GM18499 (cell line): Measurements from ENCODE around the gene FRY.
A peak's percentile ranks its signal among the peaks of the same experiment; 100 is the strongest.

Experiments used
- ATAC-seq: cut with Tn5 transposase; IDR thresholded peaks from one replicate; pipeline ENCODE4 v1.9.1; 2021; ENCODE audit warnings: moderate number of reproducible peaks; ENCODE audit not compliant: insufficient read depth, unreplicated experiment

FRY gene

DNA sequence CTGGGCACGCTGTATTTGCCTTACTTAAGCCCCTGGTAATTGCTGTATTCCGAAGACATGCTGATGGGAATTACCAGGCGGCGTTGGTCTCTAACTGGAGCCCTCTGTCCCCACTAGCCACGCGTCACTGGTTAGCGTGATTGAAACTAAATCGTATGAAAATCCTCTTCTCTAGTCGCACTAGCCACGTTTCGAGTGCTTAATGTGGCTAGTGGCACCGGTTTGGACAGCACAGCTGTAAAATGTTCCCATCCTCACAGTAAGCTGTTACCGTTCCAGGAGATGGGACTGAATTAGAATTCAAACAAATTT, 284.4 kb downstream of the FRY start:
- peak; percentile 30 for ATAC-seq

DNA sequence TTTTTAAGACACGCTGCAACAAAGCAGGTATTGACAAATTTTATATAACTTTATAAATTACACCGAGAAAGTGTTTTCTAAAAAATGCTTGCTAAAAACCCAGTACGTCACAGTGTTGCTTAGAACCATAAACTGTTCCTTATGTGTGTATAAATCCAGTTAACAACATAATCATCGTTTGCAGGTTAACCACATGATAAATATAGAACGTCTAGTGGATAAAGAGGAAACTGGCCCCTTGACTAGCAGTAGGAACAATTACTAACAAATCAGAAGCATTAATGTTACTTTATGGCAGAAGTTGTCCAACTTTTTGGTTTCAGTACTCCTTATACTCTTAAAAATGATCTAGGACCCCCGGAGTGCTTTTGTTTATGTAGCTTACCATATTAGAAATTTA, 284.9 kb downstream of the FRY start:
- no peak for ATAC-seq

DNA sequence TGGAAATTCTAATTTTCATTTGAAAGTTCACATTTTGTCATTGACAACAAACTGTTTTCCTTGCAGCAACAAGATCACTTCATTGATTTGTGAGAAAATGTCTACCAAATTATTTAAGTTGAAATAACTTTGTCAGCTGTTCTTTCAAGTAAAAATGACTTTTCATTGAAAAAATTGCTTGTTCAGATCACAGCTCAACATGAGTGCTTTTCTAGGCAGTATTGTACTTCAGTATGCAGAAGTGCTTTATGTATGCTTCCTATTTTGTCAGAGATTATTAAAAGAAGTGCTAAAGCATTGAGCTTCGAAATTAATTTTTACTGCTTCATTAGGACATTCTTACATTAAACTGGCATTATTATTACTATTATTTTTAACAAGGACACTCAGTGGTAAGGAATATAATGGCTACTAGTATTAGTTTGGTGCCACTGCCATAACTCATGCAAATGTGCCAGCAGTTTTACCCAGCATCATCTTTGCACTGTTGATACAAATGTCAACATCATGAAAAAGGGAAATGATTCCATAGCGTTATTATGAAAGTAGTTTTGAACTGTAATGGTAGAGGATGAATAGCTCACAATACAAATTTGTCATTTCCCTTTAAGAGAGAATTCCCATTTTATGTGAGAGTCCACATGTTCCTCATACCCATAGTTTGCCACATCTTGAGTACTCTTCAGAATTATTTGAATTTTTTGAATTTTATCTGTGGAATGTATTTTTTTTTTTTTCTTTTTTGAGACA, 286.3 kb downstream of the FRY start:
- no peak for ATAC-seq

DNA sequence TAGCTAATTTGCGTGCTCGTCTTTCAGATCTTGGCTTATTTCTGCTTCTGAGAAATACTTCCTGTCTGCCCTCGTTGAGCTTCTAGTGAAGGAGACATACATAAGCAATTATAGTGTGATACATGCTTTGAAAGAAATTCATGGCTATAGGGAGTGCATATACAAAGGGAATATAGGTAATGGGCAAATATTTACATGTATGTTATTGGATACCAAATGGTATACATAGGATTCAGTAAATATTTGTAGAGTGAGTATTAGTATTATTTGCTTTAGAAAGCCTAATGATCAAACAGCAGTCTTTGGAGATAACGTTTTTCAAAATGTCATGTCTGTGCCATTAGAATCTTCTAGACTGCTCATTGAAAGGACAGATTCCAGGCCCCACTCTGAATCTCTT, 289.0 kb downstream of the FRY start:
- no peak for ATAC-seq

DNA sequence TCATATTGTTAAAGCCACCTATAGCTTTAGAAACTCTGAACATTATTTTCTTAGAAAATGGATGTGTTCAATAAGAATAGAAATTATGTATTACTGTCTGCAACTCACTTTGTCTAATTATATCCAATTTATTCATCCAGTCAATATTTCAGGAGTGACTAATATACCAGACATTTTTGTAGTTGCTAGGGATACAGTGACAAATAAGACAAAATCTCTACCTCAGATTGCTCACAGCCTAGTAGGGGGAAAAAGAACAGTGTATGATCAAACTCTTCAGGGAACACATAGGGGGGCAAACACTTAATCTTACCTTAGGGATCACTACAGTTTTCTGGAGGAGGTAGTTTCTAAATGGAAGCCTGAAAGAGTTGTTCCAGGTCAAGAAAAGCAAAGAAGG, 292.3 kb downstream of the FRY start:
- ATAC-seq = no peak

DNA sequence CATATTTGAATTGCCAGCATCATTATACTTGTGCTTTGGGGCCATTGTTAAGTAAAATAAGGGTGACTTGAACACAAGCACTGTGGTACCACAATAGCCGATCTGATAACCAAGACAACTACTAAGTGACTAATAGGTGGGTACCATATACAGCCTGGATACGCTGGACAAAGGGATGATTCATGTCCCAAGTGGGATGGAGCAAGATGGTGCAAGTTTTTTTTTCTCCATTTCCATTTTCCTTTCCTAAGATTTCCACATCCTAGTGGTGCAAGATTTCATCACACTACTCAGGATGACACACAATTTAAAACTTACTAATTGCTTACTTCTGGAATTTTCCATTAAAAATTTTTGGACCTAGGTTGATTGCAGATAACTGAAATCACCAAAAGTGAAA, 298.9 kb downstream of the FRY start:
- ATAC-seq = no peak

DNA sequence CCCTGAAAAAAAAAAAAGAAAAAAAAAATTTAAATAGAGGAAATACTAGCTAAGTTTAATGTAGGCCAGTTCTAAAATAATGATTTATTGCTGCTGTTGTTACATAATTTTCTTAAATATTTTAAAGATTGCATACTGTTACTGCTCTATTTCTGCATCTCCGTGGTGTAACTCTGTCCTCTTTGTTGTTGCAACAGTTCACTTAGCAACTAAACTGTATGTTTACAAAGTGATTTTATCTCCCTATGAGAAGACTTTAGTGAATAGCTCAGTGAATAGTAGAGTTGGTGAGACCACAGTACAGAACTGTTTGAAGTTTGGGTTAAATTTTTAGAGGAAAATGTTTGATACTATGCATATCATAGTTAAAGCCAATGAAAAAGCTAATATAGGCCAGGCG, 303.1 kb downstream of the FRY start:
- no peak for ATAC-seq

DNA sequence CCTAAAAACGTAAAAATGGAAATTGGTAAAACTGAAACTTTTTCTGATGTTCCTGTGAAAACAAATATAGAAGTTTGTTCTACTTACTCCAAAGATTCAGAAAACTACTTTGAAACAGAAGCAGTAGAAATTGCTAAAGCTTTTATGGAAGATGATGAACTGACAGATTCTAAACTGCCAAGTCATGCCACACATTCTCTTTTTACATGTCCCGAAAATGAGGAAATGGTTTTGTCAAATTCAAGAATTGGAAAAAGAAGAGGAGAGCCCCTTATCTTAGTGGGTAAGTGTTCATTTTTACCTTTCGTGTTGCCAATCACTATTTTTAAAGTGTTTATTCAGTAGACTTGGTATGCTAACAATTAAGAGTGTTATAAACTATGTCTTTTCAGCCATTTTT, 309.3 kb downstream of the FRY start:
- ATAC-seq = no peak

DNA sequence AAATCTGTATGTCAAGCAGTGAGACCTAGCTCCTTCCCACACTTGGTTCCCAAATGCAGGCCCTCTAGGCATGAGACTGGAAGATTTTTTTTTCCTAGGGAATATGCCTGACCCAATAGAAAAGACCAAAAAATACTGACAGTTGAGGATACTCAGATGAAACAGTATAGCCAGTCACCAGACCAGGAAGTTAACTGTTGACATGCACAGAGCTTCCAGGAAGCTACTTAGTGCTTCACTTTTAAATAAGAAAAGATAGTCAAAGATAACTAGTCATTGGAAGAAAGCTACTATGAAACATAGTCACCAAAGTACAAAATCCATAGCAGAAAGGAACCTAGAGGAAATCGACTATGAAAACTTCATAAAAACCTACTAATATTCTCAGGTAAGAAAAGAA, 316.1 kb downstream of the FRY start:
- no peak for ATAC-seq
